Thyroid gland (tissue), 4 donors: Measurements from ENCODE around the gene ADGRB3. TPM values are rescaled to one million over a fixed set of nuclear protein-coding genes. Genes with fewer than 3 reads are reported as not detected.

ENCODE experiments used
- DNase-seq, 2 donors: peaks; one replicate each; pipeline ENCODE4 v3.0.0-alpha.2; 2019
- H3K27ac ChIP-seq, 3 donors: fragments of 200-600 bp; sonication (generic); 1 replicate in 2 of 3; 2 replicates in 1 of 3; pipeline ENCODE4 v1.5.1; 2016 to 2019; ENCODE audit warnings: mild to moderate bottlenecking in 1 of 3, moderate library complexity in 1 of 3
- H3K27me3 ChIP-seq: fragments of 200-600 bp; sonication (generic); one replicate; pipeline ENCODE4 v1.5.1; 2019
- H3K36me3 ChIP-seq, 2 donors: fragments of 200-600 bp; sonication (generic); one replicate each; pipeline ENCODE4 v1.5.1; 2016 to 2019
- H3K4me1 ChIP-seq, 2 donors: fragments of 200-600 bp; sonication (generic); one replicate each; pipeline ENCODE4 v1.5.1; 2017 to 2019
- H3K4me3 ChIP-seq, 3 donors: fragments of 200-600 bp; sonication (generic); replicated peaks in 1 of 3; 1 replicate in 2 of 3; 2 replicates in 1 of 3; pipeline ENCODE4 v1.5.1; 2016; ENCODE audit warnings: mild to moderate bottlenecking in 1 of 3
- H3K9me3 ChIP-seq: fragments of 200-600 bp; sonication (generic); one replicate; pipeline ENCODE4 v1.5.1; 2017
- CTCF ChIP-seq, 6 experiments: fragments of 200-600 bp in 3 of 6; fragments of 450-650 bp in 3 of 6; sonication (generic) in 3 of 6; IDR thresholded peaks; one replicate each; pipeline ENCODE4 v1.5.1; 2016 to 2019; ENCODE audit warnings: antibody characterized with exemption in 6 of 6, mild to moderate bottlenecking in 2 of 6, inconsistent platforms in 1 of 6, moderate library complexity in 1 of 6
- POLR2A ChIP-seq, 2 donors: fragments of 450-650 bp; IDR thresholded peaks; one replicate each; pipeline ENCODE4 v1.6.1; 2017; ENCODE audit warnings: antibody characterized with exemption in 2 of 2, mild to moderate bottlenecking in 2 of 2, moderate library complexity in 1 of 2
- WGBS, 2 donors: methylation state at CpG; one replicate each; pipeline ENCODE4 v1.1.5; 2017; 5-methylcytosine and 5-hydroxymethylcytosine counted together
- intact Hi-C: fragments of 100-400 bp; cut with DNase I; formaldehyde crosslinking; loops from one replicate; pipeline ENCODE4 v1.15.1; 2023
- total RNA-seq, 4 donors: library from RNA; depleted of rRNA; stranded (reverse); fragments of >200 nt; gene quantifications; one replicate each; pipeline ENCODE4 v1.2.3, GENCODE V29; 2016

Gene ADGRB3
- total RNA-seq, 4 donors from 2014 or later = 0.45 to 3.0 (median 1.4) TPM

- Histone ChIP-seq H3K4me1 (no peaks in the 10 kb centered on the region), H3K9me3 (no peaks in the 10 kb centered on the region), H3K27me3 (no peaks in the 10 kb centered on the region), H3K27ac (no peak overlapping the region), H3K36me3 (no peaks in the 10 kb centered on the region), H3K4me3 (no peak overlapping the region)
- DNase-seq = no peak
- intact Hi-C loops = no loop called here
- TF ChIP-seq CTCF (IDR thresholded peaks at IDR 0.05) (no peak), POLR2A (IDR thresholded peaks at IDR 0.05) (no peak)
- 93 to 96% methylated on average over 2 of the region's 2 CpGs for WGBS, 2 donors
Measured at GRCh38 chr6:68941345-68941744, 306.3 kb downstream of the ADGRB3 start.

- DNase-seq = no peak
- WGBS, 2 donors = 91 to 92% methylated on average over 5 of the region's 5 CpGs
- Histone ChIP-seq H3K36me3 (no peaks in the 10 kb centered on the region), H3K9me3 (no peaks in the 10 kb centered on the region), H3K27me3 (no peaks in the 10 kb centered on the region), H3K4me1 (no peaks in the 10 kb centered on the region), H3K27ac (no peak overlapping the region), H3K4me3 (no peak overlapping the region)
- intact Hi-C loops = no loop called here
- no peak for TF ChIP-seq POLR2A (IDR thresholded peaks at IDR 0.05)
Measured at GRCh38 chr6:68947721-68948120, 312.6 kb downstream of the ADGRB3 start.

- DNase-seq = no peak
- intact Hi-C loops = no loop called here
- Histone ChIP-seq H3K36me3 (no peaks in the 10 kb centered on the region), H3K27me3 (no peaks in the 10 kb centered on the region), H3K27ac (no peak overlapping the region), H3K4me3 (no peak overlapping the region), H3K4me1 (no peaks in the 10 kb centered on the region), H3K9me3 (no peaks in the 10 kb centered on the region)
- WGBS, 2 donors = 68 to 82% methylated on average over 10 of the region's 10 CpGs
- no peak for TF ChIP-seq CTCF (IDR thresholded peaks at IDR 0.05)
- no peak for TF ChIP-seq POLR2A (IDR thresholded peaks at IDR 0.05)
Measured at GRCh38 chr6:68951270-68951669, 316.2 kb downstream of the ADGRB3 start.

GRCh38 chr6:68958327-68958726, 323.2 kb downstream of the ADGRB3 start:
- 58 to 60% methylated on average over 2 of the region's 2 CpGs for WGBS, 2 donors
- H3K9me3 ChIP-seq = no peaks in the 10 kb centered on the region
- H3K27me3 ChIP-seq = no peaks in the 10 kb centered on the region
- TF ChIP-seq POLR2A (IDR thresholded peaks at IDR 0.05) (no peak), CTCF (IDR thresholded peaks at IDR 0.05) (no peak)
- no peak overlapping the region for H3K27ac ChIP-seq
- H3K4me1 ChIP-seq = no peaks in the 10 kb centered on the region
- intact Hi-C loops = no loop called here
- no peak for DNase-seq
- H3K4me3 ChIP-seq = no peak overlapping the region
- no peaks in the 10 kb centered on the region for H3K36me3 ChIP-seq

GRCh38 chr6:68967549-68968300, 332.6 kb downstream of the ADGRB3 start:
- Histone ChIP-seq H3K4me1 (no peaks in the 10 kb centered on the region), H3K36me3 (no peaks in the 10 kb centered on the region), H3K27me3 (no peaks in the 10 kb centered on the region), H3K9me3 (no peaks in the 10 kb centered on the region), H3K4me3 (no peak overlapping the region), H3K27ac (no peak overlapping the region)
- intact Hi-C loops = no loop called here
- TF ChIP-seq POLR2A (IDR thresholded peaks at IDR 0.05) (no peak), CTCF (IDR thresholded peaks at IDR 0.05) (peak; percentile 63 to 94 (median 72))
- DNase-seq = peak; percentile 53 to 60
- 49 to 50% methylated on average over 11 of the region's 11 CpGs for WGBS, 2 donors
